H1 (cell line): Measurements from ENCODE around the gene SYF2. TPM values are rescaled to one million over a fixed set of nuclear protein-coding genes. Genes with fewer than 3 reads are reported as not detected.

Experiments used
- CTCF ChIA-PET: fragments of 300-600 bp; sonication (Branson Sonifier 250); formaldehyde crosslinking; loops from one replicate; lab custom pipeline; 2021; ENCODE audit not compliant: partially characterized antibody; lab: Charles Lee
- POLR2A ChIA-PET: fragments of 300-600 bp; sonication (Branson Sonifier 250); formaldehyde crosslinking; loops from one replicate; lab custom pipeline; 2021; ENCODE audit warnings: inconsistent platforms; ENCODE audit not compliant: partially characterized antibody; lab: Charles Lee
- DNase-seq, 2 experiments: peaks; one replicate each; pipeline versions ENCODE4 v3.0.0 to v3.0.0-alpha.2; 2010 to 2022; ENCODE audit warnings: low spot score in 2 of 2, low read depth in 1 of 2, mixed read lengths in 1 of 2
- FAIRE-seq: peaks from 2 replicates; lab custom pipeline; 2011; peaks lifted over from hg19 to GRCh38; lab: Jason Lieb, UNC
- H2AFZ ChIP-seq: 2 replicates; pipeline ENCODE4 v1.8.1; 2012; ENCODE audit warnings: low read length, inconsistent platforms
- H2AK5ac ChIP-seq: 2 replicates; pipeline ENCODE4 v1.6.1; 2013; ENCODE audit warnings: low read depth, low read length
- H2BK120ac ChIP-seq: replicated peaks from 2 replicates; pipeline ENCODE3; 2013; ENCODE audit warnings: low read depth, low read length, inconsistent platforms
- H2BK12ac ChIP-seq: 2 replicates; pipeline ENCODE4 v1.6.1; 2013; ENCODE audit warnings: low read depth, low read length
- H2BK15ac ChIP-seq: 2 replicates; pipeline ENCODE4 v1.6.1; 2013; ENCODE audit warnings: low read length
- H2BK20ac ChIP-seq: 2 replicates; pipeline ENCODE4 v1.6.1; 2013; ENCODE audit warnings: low read length
- H2BK5ac ChIP-seq: 2 replicates; pipeline ENCODE4 v1.6.1; 2013; ENCODE audit warnings: low read depth, low read length
- H3K14ac ChIP-seq: 2 replicates; pipeline ENCODE4 v1.6.1; 2013; ENCODE audit warnings: inconsistent platforms; ENCODE audit not compliant: insufficient read length
- H3K18ac ChIP-seq: 2 replicates; pipeline ENCODE4 v1.6.1; 2013; ENCODE audit warnings: low read length; ENCODE audit errors: extremely low read depth
- H3K23ac ChIP-seq: 2 replicates; pipeline ENCODE4 v1.6.1; 2013; ENCODE audit warnings: inconsistent platforms; ENCODE audit not compliant: insufficient read length
- H3K23me2 ChIP-seq: 2 replicates; pipeline ENCODE4 v1.6.1; 2013; ENCODE audit warnings: low read depth, low read length
- H3K27ac ChIP-seq: 2 replicates; pipeline ENCODE4 v1.6.1; 2011; ENCODE audit warnings: low read depth, low read length, inconsistent platforms
- H3K27me3 ChIP-seq, 4 experiments: replicated peaks in 1 of 4; 1 replicate in 1 of 4; 2 replicates in 3 of 4; pipeline versions ENCODE4 v1.6.1 to v1.8.1; 2011 to 2013; ENCODE audit warnings: low read length in 3 of 4, mild to moderate bottlenecking in 3 of 4, inconsistent platforms in 2 of 4, mixed read lengths in 2 of 4, moderate library complexity in 1 of 4; ENCODE audit not compliant: control insufficient read depth in 3 of 4, insufficient read depth in 3 of 4; ENCODE audit errors: extremely low read depth in 1 of 4
- H3K36me3 ChIP-seq, 4 experiments: 2 replicates each; pipeline versions ENCODE4 v1.6.1 to v1.8.1; 2011 to 2013; ENCODE audit warnings: mild to moderate bottlenecking in 4 of 4, low read length in 3 of 4, moderate library complexity in 2 of 4, control low read depth in 1 of 4, inconsistent platforms in 1 of 4; ENCODE audit not compliant: insufficient read depth in 4 of 4, control insufficient read depth in 2 of 4
- H3K4ac ChIP-seq: replicated peaks from 2 replicates; pipeline ENCODE3; 2013; ENCODE audit warnings: low read length, low read depth, mixed read lengths, inconsistent platforms; ENCODE audit not compliant: insufficient read length
- H3K4me1 ChIP-seq, 4 experiments: replicated peaks in 1 of 4; 1 replicate in 1 of 4; 2 replicates in 3 of 4; pipeline versions ENCODE4 v1.6.1 to v1.8.1; 2011 to 2013; ENCODE audit warnings: low read length in 3 of 4, inconsistent platforms in 2 of 4, mixed read lengths in 1 of 4; ENCODE audit not compliant: insufficient read depth in 4 of 4, control insufficient read depth in 3 of 4
- H3K4me2 ChIP-seq, 2 experiments: 2 replicates each; pipeline versions ENCODE4 v1.6.1 to v1.8.1; 2011 to 2013; ENCODE audit warnings: low read depth in 2 of 2, low read length in 2 of 2, control low read depth in 1 of 2, inconsistent platforms in 1 of 2, mild to moderate bottlenecking in 1 of 2; ENCODE audit not compliant: insufficient read depth in 1 of 2
- H3K4me3 ChIP-seq, 4 experiments: fragments of 200-600, 300-600 bp in 1 of 4; sonication (generic), shearing (Covaris generic), sonication (Bioruptor Twin) in 1 of 4; 2 replicates each; pipeline versions ENCODE4 v1.5.1 to v1.8.1; 2011 to 2016; ENCODE audit warnings: low read length in 4 of 4, low read depth in 3 of 4, control low read depth in 2 of 4, inconsistent platforms in 2 of 4, mild to moderate bottlenecking in 2 of 4, mixed read lengths in 1 of 4, moderate library complexity in 1 of 4; ENCODE audit not compliant: insufficient read depth in 2 of 4; ENCODE audit errors: extremely low read depth in 1 of 4
- H3K56ac ChIP-seq: replicated peaks from 2 replicates; pipeline ENCODE3; 2013; ENCODE audit warnings: low read depth, mild to moderate bottlenecking, mixed read lengths, low read length, inconsistent platforms; ENCODE audit not compliant: insufficient read length
- H3K79me1 ChIP-seq: 2 replicates; pipeline ENCODE4 v1.6.1; 2013; ENCODE audit warnings: low read depth, low read length, control low read depth
- H3K79me2 ChIP-seq, 2 experiments: 2 replicates each; pipeline versions ENCODE4 v1.6.1 to v1.8.1; 2012 to 2013; ENCODE audit warnings: low read length in 2 of 2, mild to moderate bottlenecking in 2 of 2, inconsistent platforms in 1 of 2; ENCODE audit not compliant: insufficient read depth in 2 of 2, control insufficient read depth in 1 of 2
- H3K9ac ChIP-seq, 4 experiments: replicated peaks in 1 of 4; 1 replicate in 1 of 4; 2 replicates in 3 of 4; pipeline versions ENCODE4 v1.6.1 to v1.8.1; 2011 to 2013; ENCODE audit warnings: low read depth in 3 of 4, low read length in 3 of 4, control low read depth in 2 of 4, mild to moderate bottlenecking in 2 of 4, moderate library complexity in 2 of 4, inconsistent platforms in 1 of 4; ENCODE audit errors: extremely low read depth in 1 of 4
- H3K9me3 ChIP-seq, 2 experiments: 2 replicates each; pipeline versions ENCODE4 v1.6.1 to v1.8.1; 2012 to 2013; ENCODE audit warnings: mild to moderate bottlenecking in 2 of 2, moderate library complexity in 2 of 2, control low read depth in 1 of 2, inconsistent platforms in 1 of 2, low read depth in 1 of 2, low read length in 1 of 2, mixed read lengths in 1 of 2; ENCODE audit not compliant: insufficient read depth in 2 of 2
- H4K20me1 ChIP-seq, 2 experiments: replicated peaks in 1 of 2; 2 replicates each; pipeline versions ENCODE3 to v1.8.1; 2011 to 2013; ENCODE audit warnings: inconsistent platforms in 2 of 2, low read length in 2 of 2, mild to moderate bottlenecking in 1 of 2; ENCODE audit not compliant: insufficient read depth in 2 of 2, control insufficient read depth in 1 of 2
- H4K5ac ChIP-seq: 2 replicates; pipeline ENCODE4 v1.6.1; 2013; ENCODE audit warnings: low read length, low read depth, mixed read lengths, inconsistent platforms; ENCODE audit not compliant: insufficient read length
- H4K8ac ChIP-seq: 2 replicates; pipeline ENCODE4 v1.8.0; 2013; ENCODE audit warnings: mild to moderate bottlenecking, moderate library complexity, low read length, inconsistent platforms; ENCODE audit not compliant: insufficient read depth; ENCODE audit errors: extremely low read depth
- H4K91ac ChIP-seq: replicated peaks from 2 replicates; pipeline ENCODE3; 2013; ENCODE audit warnings: low read length, mixed read lengths, inconsistent platforms; ENCODE audit not compliant: insufficient read length
- ATF3 ChIP-seq: IDR thresholded peaks from 2 replicates; pipeline ENCODE4 v1.6.1; 2011; ENCODE audit warnings: low read depth, mild to moderate bottlenecking, low read length; ENCODE audit not compliant: insufficient read depth
- CEBPB ChIP-seq: IDR thresholded peaks from 2 replicates; pipeline ENCODE4 v1.6.1; 2012; ENCODE audit warnings: low read depth, low read length
- CHD2 ChIP-seq: IDR thresholded peaks from 2 replicates; pipeline ENCODE4 v1.6.1; 2012; ENCODE audit warnings: low read length, improper control_type of control experiment
- CREB1 ChIP-seq: IDR thresholded peaks from 2 replicates; pipeline ENCODE4 v1.6.1; 2012; ENCODE audit warnings: inconsistent platforms
- EP300 ChIP-seq, 2 experiments: IDR thresholded peaks; 1 replicate in 1 of 2; 2 replicates in 1 of 2; pipeline ENCODE4 v1.6.1; 2011 to 2012; ENCODE audit warnings: low read depth in 2 of 2, low read length in 2 of 2, mild to moderate bottlenecking in 2 of 2, borderline replicate concordance in 1 of 2, inconsistent platforms in 1 of 2, moderate library complexity in 1 of 2
- JUN ChIP-seq: IDR thresholded peaks from 2 replicates; pipeline ENCODE4 v1.6.1; 2011; ENCODE audit warnings: low read depth, mild to moderate bottlenecking, improper control_type of control experiment, low read length
- KDM5A ChIP-seq: fragments of 200-600 bp; IDR thresholded peaks from 2 replicates; pipeline ENCODE4 v1.7.1; 2012; ENCODE audit warnings: mild to moderate bottlenecking, low read length, inconsistent platforms, mixed read lengths
- PHF8 ChIP-seq: fragments of 200-600 bp; sonication (generic); conservative IDR thresholded peaks from 2 replicates; pipeline ENCODE4 v1.7.1; 2012; ENCODE audit warnings: low read depth, mild to moderate bottlenecking, inconsistent platforms, low read length, moderate library complexity
- WGBS, 2 experiments: shearing (Covaris generic) in 1 of 2; methylation state at CpG; one replicate each; pipeline versions ENCODE4 v1.1.6 to v1.1.7; 2013 to 2015; ENCODE audit warnings: low lambda C conversion rate in 2 of 2, mixed read lengths in 2 of 2, inconsistent platforms in 1 of 2, low coverage in 1 of 2, missing lambda C conversion rate in 1 of 2; ENCODE audit not compliant: insufficient replicate concordance in 2 of 2, insufficient coverage in 1 of 2, insufficient read length in 1 of 2; ENCODE audit errors: extremely low coverage in 1 of 2, missing lambda C conversion rate in 1 of 2; 5-methylcytosine and 5-hydroxymethylcytosine counted together
- polyA plus RNA-seq, 7 experiments: library from polyadenylated mRNA; depleted of rRNA in 3 of 7; stranded (reverse) in 5 of 7; unstranded in 2 of 7; fragments of >200 nt in 5 of 7; fragments of 200-250 nt in 2 of 7; gene quantifications; 1 replicate in 5 of 7; 2 replicates in 1 of 7; 4 replicates in 1 of 7; pipeline versions ENCODE4 v1.2.1 to v1.2.3, GENCODE V29; 2011 to 2013; ENCODE audit warnings: missing spikeins in 2 of 7, mixed read lengths in 2 of 7
- total RNA-seq: library from RNA; stranded (reverse); fragmentation: NEBNext Ultra II Directional; extraction: Animal tissue kit (Norgen Biotek cat#: 25700); gene quantifications from 2 replicates; pipeline ENCODE4 v1.2.1, GENCODE V29; 2021
- TF ChIP-seq, protein P1 (sequence below): IDR thresholded peaks from 2 replicates; pipeline ENCODE4 v1.6.1; 2012; ENCODE audit warnings: low read length, inconsistent platforms

SYF2 gene
- total and polyA plus RNA-seq, 2 of the 8 experiments (the other 6 are each of a cell fraction or from before 2014, with no cell fraction given) = 7.5 to 33.0 TPM

- no peak overlapping the region for H3K4me3 ChIP-seq
- TF ChIP-seq CHD2 (no peak), ATF3 (no peak), EP300 (IDR thresholded peaks at IDR 0.05; ENCODE audit: borderline replicate concordance in 1 of 2, low read depth in 2 of 2, low read length in 2 of 2) (no peak), PHF8 (no peak), CEBPB (no peak), CREB1 (no peak), KDM5A (no peak), JUN (no peak)
- TF ChIP-seq, protein P1, sequence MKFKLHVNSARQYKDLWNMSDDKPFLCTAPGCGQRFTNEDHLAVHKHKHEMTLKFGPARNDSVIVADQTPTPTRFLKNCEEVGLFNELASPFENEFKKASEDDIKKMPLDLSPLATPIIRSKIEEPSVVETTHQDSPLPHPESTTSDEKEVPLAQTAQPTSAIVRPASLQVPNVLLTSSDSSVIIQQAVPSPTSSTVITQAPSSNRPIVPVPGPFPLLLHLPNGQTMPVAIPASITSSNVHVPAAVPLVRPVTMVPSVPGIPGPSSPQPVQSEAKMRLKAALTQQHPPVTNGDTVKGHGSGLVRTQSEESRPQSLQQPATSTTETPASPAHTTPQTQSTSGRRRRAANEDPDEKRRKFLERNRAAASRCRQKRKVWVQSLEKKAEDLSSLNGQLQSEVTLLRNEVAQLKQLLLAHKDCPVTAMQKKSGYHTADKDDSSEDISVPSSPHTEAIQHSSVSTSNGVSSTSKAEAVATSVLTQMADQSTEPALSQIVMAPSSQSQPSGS = no peak
- TF ChIP-seq, all 59 proteins: peak for 0
- H3K23ac ChIP-seq = no peak overlapping the region
- no peak for FAIRE-seq
- no peak overlapping the region for H4K5ac ChIP-seq
- no peak overlapping the region for H3K27ac ChIP-seq
- H3K4me1 ChIP-seq = peaks cover 0 to 5% (median under 1%) of the 10 kb centered on the region in 4 experiments; a peak in 2 of 7 replicates
- no peak overlapping the region for H2AK5ac ChIP-seq
- no peak for DNase-seq
- no peak overlapping the region for H3K56ac ChIP-seq
- H4K91ac ChIP-seq = no peak overlapping the region
- H4K8ac ChIP-seq = peak overlapping the region; percentile 75; the same call in 1 of the 2 replicates
- H2BK12ac ChIP-seq = peak overlapping the region; percentile 9; the same call in 1 of the 2 replicates
- H3K9me3 ChIP-seq = no peaks in the 10 kb centered on the region
- H3K9ac ChIP-seq = no peak overlapping the region
- CTCF ChIA-PET = interaction anchor here (0.6 to 2.0 kb wide), 11 partner anchors 9 to 1234 kb away, joined by 3 to 5 read pairs (median 3); no protein-coding TSS in a partner anchor
- H3K79me1 ChIP-seq = no peaks in the 10 kb centered on the region
- H3K18ac ChIP-seq = no peak overlapping the region; the same call in none of the 2 replicates
- no peak overlapping the region for H2BK5ac ChIP-seq
- H3K23me2 ChIP-seq = no peaks in the 10 kb centered on the region
- H3K4ac ChIP-seq = no peak overlapping the region
- H3K14ac ChIP-seq = no peak overlapping the region
- POLR2A ChIA-PET = interaction anchor here (0.8 kb wide), 1 partner anchor 8 kb away, joined by 3 read pairs; no protein-coding TSS in a partner anchor
- H2BK20ac ChIP-seq = no peak overlapping the region
- no peaks in the 10 kb centered on the region for H3K36me3 ChIP-seq
- no peak overlapping the region for H2BK120ac ChIP-seq
- H3K4me2 ChIP-seq = no peak overlapping the region
- H4K20me1 ChIP-seq = no peaks in the 10 kb centered on the region
- no peak overlapping the region; the same call in none of the 2 replicates for H2AFZ ChIP-seq
- H3K79me2 ChIP-seq = no peaks in the 10 kb centered on the region
- H2BK15ac ChIP-seq = peak overlapping the region; percentile 72; the same call in 1 of the 2 replicates
- WGBS, 2 experiments = 91% methylated on average over 20 of the region's 20 CpGs; no CpG with 5 or more reads in 1 of the 2 experiments
- no peaks in the 10 kb centered on the region for H3K27me3 ChIP-seq
These were observed 32.3 kb downstream of the SYF2 start for GRCh38 chr1:25199819-25200620.
